T-helper 17 cell (primary cell): Measurements from ENCODE around the gene SRF. TPM values are rescaled to one million over a fixed set of nuclear protein-coding genes. Genes with fewer than 3 reads are reported as not detected.
"Not testable (repeated sequence)": the region's sequence is repeated elsewhere in the genome, so short reads cannot be mapped to it uniquely, and the experiment has no call there.

ENCODE experiments used
- ATAC-seq: fragments of 150-1000 bp; cut with Tn5 transposase; 2 replicates; pipeline ENCODE4 v1.10.0; 2021; ENCODE audit warnings: mild to moderate bottlenecking, moderate library complexity
- DNase-seq, 3 donors: peaks; one replicate each; pipeline versions ENCODE4 v3.0.0 to v3.0.0-alpha.2; 2020 to 2021
- H3K9me3 ChIP-seq: one replicate; pipeline ENCODE4 v1.7.0; 2013; ENCODE audit warnings: low read length, mild to moderate bottlenecking; ENCODE audit not compliant: control insufficient read depth, poor library complexity, severe bottlenecking
- H3K27ac Mint-ChIP-seq: one replicate; pipeline ENCODE4 v1.8.0; 2022; ENCODE audit warnings: mild to moderate bottlenecking, moderate library complexity, mixed read lengths
- H3K27me3 Mint-ChIP-seq: one replicate; pipeline ENCODE4 v1.8.0; 2022; ENCODE audit warnings: mixed read lengths
- H3K36me3 Mint-ChIP-seq: one replicate; pipeline ENCODE4 v1.8.0; 2022; ENCODE audit warnings: low read depth, mixed read lengths
- H3K4me1 Mint-ChIP-seq: one replicate; pipeline ENCODE4 v1.8.0; 2022; ENCODE audit warnings: mild to moderate bottlenecking, mixed read lengths
- H3K4me3 Mint-ChIP-seq: one replicate; pipeline ENCODE4 v1.8.0; 2022; ENCODE audit warnings: mild to moderate bottlenecking, moderate library complexity, mixed read lengths
- total RNA-seq, 4 donors: library from RNA in 2 of 4; stranded (reverse) in 2 of 4; gene quantifications; one replicate each; pipeline ENCODE4 v1.2.3 and lab custom pipeline; 2022 to 2026

The SRF gene
- total RNA-seq, 2 donors from 2014 or later = 26.3 to 27.9 TPM

GRCh38 chr6:43139973-43140372 lies 31.1 kb upstream of the SRF start:
- not testable (repeated sequence) for H3K27ac Mint-ChIP-seq, H3K9me3 ChIP-seq, H3K27me3 Mint-ChIP-seq, DNase-seq, H3K36me3 Mint-ChIP-seq, H3K4me1 Mint-ChIP-seq, ATAC-seq, H3K4me3 Mint-ChIP-seq

- ATAC-seq (no peak), DNase-seq (no peak)
- H3K27ac Mint-ChIP-seq = peak overlapping the region; percentile 71
Measured at GRCh38 chr6:43141644-43142043, 29.4 kb upstream of the SRF start.

GRCh38 chr6:43142101-43142500 lies 29.0 kb upstream of the SRF start:
- no peaks in the 10 kb centered on the region for H3K9me3 ChIP-seq
- ATAC-seq = no peak
- Mint-ChIP-seq H3K4me1 (peaks cover 9% of the 10 kb centered on the region), H3K4me3 (no peak overlapping the region), H3K36me3 (no peaks in the 10 kb centered on the region), H3K27me3 (peaks cover 9% of the 10 kb centered on the region), H3K27ac (no peak overlapping the region)
- no peak for DNase-seq

More at GRCh38 chr6:43141644-43142043, 29.4 kb upstream of the SRF start:
- Mint-ChIP-seq H3K4me3 (no peak overlapping the region), H3K36me3 (no peaks in the 10 kb centered on the region), H3K27me3 (peaks cover 8% of the 10 kb centered on the region), H3K4me1 (peaks cover 9% of the 10 kb centered on the region)
- no peaks in the 10 kb centered on the region for H3K9me3 ChIP-seq

- peaks cover 9% of the 10 kb centered on the region for H3K4me1 Mint-ChIP-seq
- no peak overlapping the region for H3K27ac Mint-ChIP-seq
- H3K36me3 Mint-ChIP-seq = no peaks in the 10 kb centered on the region
- H3K4me3 Mint-ChIP-seq = no peak overlapping the region
- no peaks in the 10 kb centered on the region for H3K9me3 ChIP-seq
- peaks cover 15% of the 10 kb centered on the region for H3K27me3 Mint-ChIP-seq
- DNase-seq = peak; percentile 59 to 72 (median 61)
- peak; percentile 98 for ATAC-seq
Measured at GRCh38 chr6:43143235-43144128, 27.6 kb upstream of the SRF start.

GRCh38 chr6:43144879-43145278 lies 26.2 kb upstream of the SRF start:
- no peak overlapping the region for H3K27ac Mint-ChIP-seq
- no peak overlapping the region for H3K4me3 Mint-ChIP-seq
- H3K36me3 Mint-ChIP-seq = no peaks in the 10 kb centered on the region
- H3K27me3 Mint-ChIP-seq = peaks cover 15% of the 10 kb centered on the region
- peaks cover 9% of the 10 kb centered on the region for H3K4me1 Mint-ChIP-seq
- no peak for ATAC-seq
- no peaks in the 10 kb centered on the region for H3K9me3 ChIP-seq
- DNase-seq = no peak

- Mint-ChIP-seq H3K27ac (peak overlapping the region; percentile 60), H3K36me3 (no peaks in the 10 kb centered on the region), H3K27me3 (peaks cover 15% of the 10 kb centered on the region), H3K4me1 (peaks cover 6% of the 10 kb centered on the region), H3K4me3 (no peak overlapping the region)
- no peaks in the 10 kb centered on the region for H3K9me3 ChIP-seq
- DNase-seq (no peak), ATAC-seq (no peak)
Measured at GRCh38 chr6:43146261-43146660, 24.8 kb upstream of the SRF start.

- H3K4me1 Mint-ChIP-seq = peaks cover 6% of the 10 kb centered on the region
- no peak overlapping the region for H3K4me3 Mint-ChIP-seq
- DNase-seq = no peak
- peak overlapping the region; percentile 60 for H3K27ac Mint-ChIP-seq
- ATAC-seq = no peak
- no peaks in the 10 kb centered on the region for H3K9me3 ChIP-seq
- peaks cover 15% of the 10 kb centered on the region for H3K27me3 Mint-ChIP-seq
- H3K36me3 Mint-ChIP-seq = no peaks in the 10 kb centered on the region
Measured at GRCh38 chr6:43146709-43147688, 24.1 kb upstream of the SRF start.

GRCh38 chr6:43147691-43148477 lies 23.2 kb upstream of the SRF start:
- no peaks in the 10 kb centered on the region for H3K9me3 ChIP-seq
- no peak overlapping the region for H3K27ac Mint-ChIP-seq
- peaks cover 6% of the 10 kb centered on the region for H3K4me1 Mint-ChIP-seq
- no peak for ATAC-seq
- H3K4me3 Mint-ChIP-seq = no peak overlapping the region
- H3K27me3 Mint-ChIP-seq = peaks cover 15% of the 10 kb centered on the region
- no peaks in the 10 kb centered on the region for H3K36me3 Mint-ChIP-seq
- DNase-seq = no peak

- no peak overlapping the region for H3K4me3 Mint-ChIP-seq
- DNase-seq (no peak), ATAC-seq (no peak)
- H3K4me1 Mint-ChIP-seq = peaks cover 2% of the 10 kb centered on the region
- no peak overlapping the region for H3K27ac Mint-ChIP-seq
- no peaks in the 10 kb centered on the region for H3K36me3 Mint-ChIP-seq
- H3K9me3 ChIP-seq = no peaks in the 10 kb centered on the region
- H3K27me3 Mint-ChIP-seq = peaks cover 15% of the 10 kb centered on the region
Measured at GRCh38 chr6:43149265-43149664, 21.8 kb upstream of the SRF start.

GRCh38 chr6:43150051-43150751 lies 20.9 kb upstream of the SRF start:
- DNase-seq (no peak), ATAC-seq (no peak)
- H3K36me3 Mint-ChIP-seq = no peaks in the 10 kb centered on the region
- H3K9me3 ChIP-seq = no peaks in the 10 kb centered on the region
- H3K27ac Mint-ChIP-seq = no peak overlapping the region
- no peak overlapping the region for H3K4me3 Mint-ChIP-seq
- H3K27me3 Mint-ChIP-seq = peaks cover 15% of the 10 kb centered on the region
- peaks cover 2% of the 10 kb centered on the region for H3K4me1 Mint-ChIP-seq

- DNase-seq (no peak), ATAC-seq (no peak)
- Mint-ChIP-seq H3K36me3 (no peaks in the 10 kb centered on the region), H3K4me3 (no peak overlapping the region), H3K4me1 (no peaks in the 10 kb centered on the region), H3K27me3 (no peaks in the 10 kb centered on the region), H3K27ac (no peak overlapping the region)
- no peaks in the 10 kb centered on the region for H3K9me3 ChIP-seq
Measured at GRCh38 chr6:43159599-43159998, 11.5 kb upstream of the SRF start.

- Mint-ChIP-seq H3K4me3 (no peak overlapping the region), H3K27ac (no peak overlapping the region), H3K36me3 (no peaks in the 10 kb centered on the region), H3K27me3 (no peaks in the 10 kb centered on the region), H3K4me1 (no peaks in the 10 kb centered on the region)
- DNase-seq (no peak), ATAC-seq (no peak)
- H3K9me3 ChIP-seq = no peaks in the 10 kb centered on the region
Measured at GRCh38 chr6:43163899-43164298, 7.2 kb upstream of the SRF start.
